Measurements from ENCODE around the gene BLVRA. TPM values are rescaled to one million over a fixed set of nuclear protein-coding genes. Genes with fewer than 3 reads are reported as not detected.
"Not testable (repeated sequence)": the region's sequence is repeated elsewhere in the genome, so short reads cannot be mapped to it uniquely, and the experiment has no call there.

Gene BLVRA
- total RNA-seq, 1 donor from 2014 or later: 21.2 TPM

GRCh38 chr7:43769281-43769680 is 10.8 kb downstream of the BLVRA start:
- peaks cover 4% of the 10 kb centered on the region for H3K4me1 Mint-ChIP-seq (ENCODE audit: unreplicated experiment)
- no peaks in the 10 kb centered on the region for H3K9me3 Mint-ChIP-seq (ENCODE audit: unreplicated experiment)
- H3K4me3 Mint-ChIP-seq (ENCODE audit: unreplicated experiment): no peak overlapping the region
- no peak for TF ChIP-seq CTCF (IDR thresholded peaks at IDR 0.05)
- no peaks in the 10 kb centered on the region for H3K27me3 Mint-ChIP-seq (ENCODE audit: unreplicated experiment)
- H3K27ac Mint-ChIP-seq (ENCODE audit: unreplicated experiment): no peak overlapping the region
- DNase-seq (ENCODE audit: extremely low spot score, unreplicated experiment): peak; percentile 6
- peaks cover 9% of the 10 kb centered on the region for H3K36me3 Mint-ChIP-seq (ENCODE audit: unreplicated experiment)

GRCh38 chr7:43769791-43770465 is 11.4 kb downstream of the BLVRA start:
- Mint-ChIP-seq H3K36me3 (ENCODE audit: unreplicated experiment) (peaks cover 9% of the 10 kb centered on the region), H3K9me3 (ENCODE audit: unreplicated experiment) (no peaks in the 10 kb centered on the region), H3K4me3 (ENCODE audit: unreplicated experiment) (no peak overlapping the region), H3K4me1 (ENCODE audit: unreplicated experiment) (no peaks in the 10 kb centered on the region), H3K27me3 (ENCODE audit: unreplicated experiment) (no peaks in the 10 kb centered on the region), H3K27ac (ENCODE audit: unreplicated experiment) (no peak overlapping the region)
- DNase-seq (ENCODE audit: extremely low spot score, unreplicated experiment): peak; percentile 44
- no peak for TF ChIP-seq CTCF (IDR thresholded peaks at IDR 0.05)

- H3K36me3 Mint-ChIP-seq (ENCODE audit: unreplicated experiment): peaks cover 9% of the 10 kb centered on the region
- no peaks in the 10 kb centered on the region for H3K27me3 Mint-ChIP-seq (ENCODE audit: unreplicated experiment)
- TF ChIP-seq CTCF (IDR thresholded peaks at IDR 0.05): no peak
- no peaks in the 10 kb centered on the region for H3K4me1 Mint-ChIP-seq (ENCODE audit: unreplicated experiment)
- H3K4me3 Mint-ChIP-seq (ENCODE audit: unreplicated experiment): no peak overlapping the region
- no peak for DNase-seq (ENCODE audit: extremely low spot score, unreplicated experiment)
- no peak overlapping the region for H3K27ac Mint-ChIP-seq (ENCODE audit: unreplicated experiment)
- H3K9me3 Mint-ChIP-seq (ENCODE audit: unreplicated experiment): no peaks in the 10 kb centered on the region
Observed at GRCh38 chr7:43771128-43771527, 12.6 kb downstream of the BLVRA start.

- peaks cover 12% of the 10 kb centered on the region for H3K36me3 Mint-ChIP-seq (ENCODE audit: unreplicated experiment)
- peak; percentile 64 for DNase-seq (ENCODE audit: extremely low spot score, unreplicated experiment)
- no peaks in the 10 kb centered on the region for H3K27me3 Mint-ChIP-seq (ENCODE audit: unreplicated experiment)
- H3K4me3 Mint-ChIP-seq (ENCODE audit: unreplicated experiment): no peak overlapping the region
- H3K4me1 Mint-ChIP-seq (ENCODE audit: unreplicated experiment): no peaks in the 10 kb centered on the region
- no peak overlapping the region for H3K27ac Mint-ChIP-seq (ENCODE audit: unreplicated experiment)
- peaks cover 3% of the 10 kb centered on the region for H3K9me3 Mint-ChIP-seq (ENCODE audit: unreplicated experiment)
- TF ChIP-seq CTCF (IDR thresholded peaks at IDR 0.05): no peak
Observed at GRCh38 chr7:43771573-43771972, 13.1 kb downstream of the BLVRA start.

DNA sequence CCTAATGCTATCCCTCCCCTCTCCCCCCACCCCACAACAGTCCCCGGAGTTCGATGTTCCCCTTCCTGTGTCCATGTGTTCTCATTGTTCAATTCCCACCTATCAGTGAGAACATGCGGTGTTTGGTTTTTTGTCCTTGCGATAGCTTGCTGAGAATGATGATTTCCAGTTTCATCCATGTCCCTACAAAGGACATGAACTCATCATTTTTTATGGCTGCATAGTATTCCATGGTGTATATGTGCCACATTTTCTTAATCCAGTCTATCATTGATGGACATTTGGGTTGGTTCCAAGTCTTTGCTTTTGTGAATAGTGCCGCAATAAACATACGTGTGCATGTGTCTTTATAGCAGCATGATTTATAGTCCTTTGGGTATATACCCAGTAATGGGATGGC is 14.8 kb downstream of the BLVRA start:
- DNase-seq (ENCODE audit: extremely low spot score, unreplicated experiment); H3K27ac Mint-ChIP-seq (ENCODE audit: unreplicated experiment); H3K4me3 Mint-ChIP-seq (ENCODE audit: unreplicated experiment); H3K27me3 Mint-ChIP-seq (ENCODE audit: unreplicated experiment); H3K9me3 Mint-ChIP-seq (ENCODE audit: unreplicated experiment); H3K4me1 Mint-ChIP-seq (ENCODE audit: unreplicated experiment): not testable (repeated sequence)
- peaks cover 14% of the 10 kb centered on the region for H3K36me3 Mint-ChIP-seq (ENCODE audit: unreplicated experiment)

DNA sequence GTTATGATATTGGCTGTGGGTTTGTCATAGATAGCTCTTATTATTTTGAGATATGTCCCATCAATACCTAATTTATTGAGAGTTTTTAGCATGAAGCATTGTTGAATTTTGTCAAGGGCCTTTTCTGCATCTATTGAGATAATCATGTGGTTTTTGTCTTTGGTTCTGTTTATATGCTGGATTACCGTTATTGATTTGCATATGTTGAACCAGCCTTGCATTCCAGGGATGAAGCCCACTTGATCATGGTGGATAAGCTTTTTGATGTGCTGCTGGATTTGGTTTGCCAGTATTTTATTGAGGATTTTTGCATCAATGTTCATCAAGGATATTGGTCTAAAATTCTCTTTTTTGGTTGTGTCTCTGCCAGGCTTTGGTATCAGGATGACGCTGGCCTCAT is 16.8 kb downstream of the BLVRA start:
- peaks cover 20% of the 10 kb centered on the region for H3K36me3 Mint-ChIP-seq (ENCODE audit: unreplicated experiment)
- DNase-seq (ENCODE audit: extremely low spot score, unreplicated experiment): not testable (repeated sequence)

GRCh38 chr7:43778293-43779044 is 20.0 kb downstream of the BLVRA start:
- H3K4me3 Mint-ChIP-seq (ENCODE audit: unreplicated experiment); H3K9me3 Mint-ChIP-seq (ENCODE audit: unreplicated experiment); H3K4me1 Mint-ChIP-seq (ENCODE audit: unreplicated experiment); H3K27me3 Mint-ChIP-seq (ENCODE audit: unreplicated experiment); H3K27ac Mint-ChIP-seq (ENCODE audit: unreplicated experiment): not testable (repeated sequence)
- H3K36me3 Mint-ChIP-seq (ENCODE audit: unreplicated experiment): peaks cover 11% of the 10 kb centered on the region
- peak; percentile 36 for DNase-seq (ENCODE audit: extremely low spot score, unreplicated experiment)

More for the DNA sequence above, 16.8 kb downstream of the BLVRA start:
- H3K4me3 Mint-ChIP-seq (ENCODE audit: unreplicated experiment); H3K9me3 Mint-ChIP-seq (ENCODE audit: unreplicated experiment); H3K27ac Mint-ChIP-seq (ENCODE audit: unreplicated experiment); H3K4me1 Mint-ChIP-seq (ENCODE audit: unreplicated experiment); H3K27me3 Mint-ChIP-seq (ENCODE audit: unreplicated experiment): not testable (repeated sequence)

All from osteocyte (in vitro differentiated cells).